NCI-H2196 treated with DMSO at 0.1 percent for 48 hours (cell line): ENCODE measurements around the gene XPO5.

Experiments
- DNase-seq: peaks from one replicate; lab custom pipeline; 2025; ENCODE audit not compliant: unreplicated experiment; lab: John Stamatoyannopoulos, UW

XPO5 gene

GRCh38 chr6:43517505-43518357 is 58.1 kb downstream of the XPO5 start:
- DNase-seq: no peak

- DNase-seq: peak; percentile 96
Observed at GRCh38 chr6:43516697-43517504, 58.9 kb downstream of the XPO5 start, which contains the start of the genes POLR1C and YIPF3. Gene POLR1C, plus strand, starts transcription at chr6:43517089. Its CDS starts 21 bp downstream, at chr6:43517110. Gene YIPF3, minus strand, starts transcription at chr6:43516926. Its CDS starts 119 bp downstream, at chr6:43516807.

GRCh38 chr6:43516367-43516696 is 59.5 kb downstream of the XPO5 start:
- no peak for DNase-seq

- no peak for DNase-seq
Observed at GRCh38 chr6:43515808-43516207, 60.0 kb downstream of the XPO5 start.

GRCh38 chr6:43511824-43512415 is 63.9 kb downstream of the XPO5 start:
- DNase-seq: no peak

- no peak for DNase-seq
Observed at GRCh38 chr6:43510827-43511163, 65.0 kb downstream of the XPO5 start.

- DNase-seq: peak; percentile 64
Observed at GRCh38 chr6:43509984-43510826, 65.6 kb downstream of the XPO5 start, which contains the start of gene LRRC73. Gene LRRC73, minus strand, starts transcription at chr6:43510346. Its CDS starts 561 bp downstream, at chr6:43509785.

- no peak for DNase-seq
Observed at GRCh38 chr6:43509142-43509983, 66.5 kb downstream of the XPO5 start.

GRCh38 chr6:43508481-43509141 is 67.2 kb downstream of the XPO5 start:
- no peak for DNase-seq

- DNase-seq: peak; percentile 46
Observed at GRCh38 chr6:43506667-43507471, 69.0 kb downstream of the XPO5 start.

- no peak for DNase-seq
Observed at GRCh38 chr6:43506171-43506570, 69.7 kb downstream of the XPO5 start.

- no peak for DNase-seq
Observed at GRCh38 chr6:43505718-43506117, 70.1 kb downstream of the XPO5 start.

GRCh38 chr6:43504756-43505593 is 70.9 kb downstream of the XPO5 start:
- DNase-seq: no peak

GRCh38 chr6:43503443-43503842 is 72.4 kb downstream of the XPO5 start:
- no peak for DNase-seq

GRCh38 chr6:43502666-43503065 is 73.2 kb downstream of the XPO5 start:
- DNase-seq: no peak

- DNase-seq: no peak
Observed at GRCh38 chr6:43500921-43501320, 74.9 kb downstream of the XPO5 start.

GRCh38 chr6:43499028-43499815 is 76.6 kb downstream of the XPO5 start:
- DNase-seq: no peak
